ENCODE data around the gene CAMK1. TPM values are rescaled to one million over a fixed set of nuclear protein-coding genes. Genes with fewer than 3 reads are reported as not detected.

The CAMK1 gene
- total RNA-seq, 1 donor from 2014 or later: 24.6 TPM

GRCh38 chr3:9715764-9716437 is 53.8 kb downstream of the CAMK1 start:
- DNase-seq (ENCODE audit: low spot score) (peak; percentile 53), ATAC-seq (peak; percentile 98)

GRCh38 chr3:9715136-9715535 is 54.6 kb downstream of the CAMK1 start:
- no peak for ATAC-seq
- DNase-seq (ENCODE audit: low spot score): no peak

GRCh38 chr3:9713142-9713541 is 56.6 kb downstream of the CAMK1 start:
- ATAC-seq: no peak
- no peak for DNase-seq (ENCODE audit: low spot score)

GRCh38 chr3:9712415-9712814 is 57.3 kb downstream of the CAMK1 start:
- no peak for DNase-seq (ENCODE audit: low spot score)

GRCh38 chr3:9710174-9710739 is 59.5 kb downstream of the CAMK1 start:
- ATAC-seq: no peak

More at GRCh38 chr3:9712415-9712814, 57.3 kb downstream of the CAMK1 start:
- no peak for ATAC-seq

More at GRCh38 chr3:9710174-9710739, 59.5 kb downstream of the CAMK1 start:
- no peak for DNase-seq (ENCODE audit: low spot score)

Other genes starting within 250 kb of the CAMK1 start
- 0.28 TPM for gene LHFPL4, start 216.1 kb downstream of the CAMK1 start, total RNA-seq
- 18.7 TPM for gene MTMR14, start 120.4 kb downstream of the CAMK1 start, total RNA-seq
- gene CPNE9, start 66.1 kb downstream of the CAMK1 start, total RNA-seq: not detected
- gene BRPF1, start 38.2 kb downstream of the CAMK1 start, total RNA-seq: 5.9 TPM
- gene OGG1, start 20.0 kb downstream of the CAMK1 start, total RNA-seq: 16.0 TPM
- 25.8 TPM for gene TADA3, start 22.5 kb upstream of the CAMK1 start, total RNA-seq
- 42.1 TPM for gene ARPC4, start 23.1 kb upstream of the CAMK1 start, total RNA-seq
- 7.1 TPM for gene TTLL3, start 40.3 kb upstream of the CAMK1 start, total RNA-seq
- 21.1 TPM for gene RPUSD3, start 74.1 kb upstream of the CAMK1 start, total RNA-seq
- 0.83 TPM for gene CIDEC, start 110.3 kb upstream of the CAMK1 start, total RNA-seq
- 21.4 TPM for gene JAGN1, start 120.7 kb upstream of the CAMK1 start, total RNA-seq
- 2.5 TPM for gene IL17RE, start 132.9 kb upstream of the CAMK1 start, total RNA-seq
- 52.2 TPM for gene IL17RC, start 147.2 kb upstream of the CAMK1 start, total RNA-seq
- gene CRELD1, start 163.9 kb upstream of the CAMK1 start, total RNA-seq: 41.0 TPM
- gene PRRT3, start 182.5 kb upstream of the CAMK1 start, total RNA-seq: 0.50 TPM
- gene EMC3, start 216.9 kb upstream of the CAMK1 start, total RNA-seq: 64.2 TPM